Right atrium auricular region (tissue), 2 donors: Measurements from ENCODE around the gene SLC35B2. TPM values are rescaled to one million over a fixed set of nuclear protein-coding genes. Genes with fewer than 3 reads are reported as not detected.

Source experiments
- DNase-seq: peaks from one replicate; pipeline ENCODE4 v3.0.0-alpha.2; 2019; ENCODE audit warnings: low spot score
- H3K27ac ChIP-seq, 2 donors: fragments of 200-600 bp; sonication (generic); 1 replicate in 1 of 2; 2 replicates in 1 of 2; pipeline ENCODE4 v1.5.1; 2016 to 2019
- H3K27me3 ChIP-seq, 2 donors: fragments of 200-600 bp; sonication (generic); one replicate each; pipeline versions ENCODE4 v1.5.1 to v1.6.0; 2017 to 2019
- H3K36me3 ChIP-seq: fragments of 200-600 bp; sonication (generic); one replicate; pipeline ENCODE4 v1.5.1; 2016
- H3K4me1 ChIP-seq, 2 donors: fragments of 200-600 bp; sonication (generic); one replicate each; pipeline versions ENCODE4 v1.5.1 to v1.6.0; 2017 to 2019
- H3K4me3 ChIP-seq, 2 donors: fragments of 200-600 bp; sonication (generic); 1 replicate in 1 of 2; 2 replicates in 1 of 2; pipeline ENCODE4 v1.5.1; 2017 to 2019; ENCODE audit warnings: mild to moderate bottlenecking in 1 of 2, moderate library complexity in 1 of 2
- H3K9me3 ChIP-seq, 2 donors: fragments of 200-600 bp; sonication (generic); one replicate each; pipeline ENCODE4 v1.5.1; 2019
- total RNA-seq, 2 donors: library from RNA; depleted of rRNA; stranded (reverse); fragments of >200 nt; gene quantifications; one replicate each; pipeline ENCODE4 v1.1.0, GENCODE V29; 2016
- TF ChIP-seq, protein P1 (sequence below), 2 donors: fragments of 200-600 bp; sonication (generic); IDR thresholded peaks; one replicate each; pipeline ENCODE4 v1.5.1; 2019; ENCODE audit warnings: antibody characterized with exemption in 2 of 2

Gene SLC35B2
- total RNA-seq, 2 donors from 2014 or later, result 23.0 to 23.7 TPM

GRCh38 chr6:44269178-44269920 lies 12.0 kb upstream of the SLC35B2 start:
- TF ChIP-seq, protein P1, sequence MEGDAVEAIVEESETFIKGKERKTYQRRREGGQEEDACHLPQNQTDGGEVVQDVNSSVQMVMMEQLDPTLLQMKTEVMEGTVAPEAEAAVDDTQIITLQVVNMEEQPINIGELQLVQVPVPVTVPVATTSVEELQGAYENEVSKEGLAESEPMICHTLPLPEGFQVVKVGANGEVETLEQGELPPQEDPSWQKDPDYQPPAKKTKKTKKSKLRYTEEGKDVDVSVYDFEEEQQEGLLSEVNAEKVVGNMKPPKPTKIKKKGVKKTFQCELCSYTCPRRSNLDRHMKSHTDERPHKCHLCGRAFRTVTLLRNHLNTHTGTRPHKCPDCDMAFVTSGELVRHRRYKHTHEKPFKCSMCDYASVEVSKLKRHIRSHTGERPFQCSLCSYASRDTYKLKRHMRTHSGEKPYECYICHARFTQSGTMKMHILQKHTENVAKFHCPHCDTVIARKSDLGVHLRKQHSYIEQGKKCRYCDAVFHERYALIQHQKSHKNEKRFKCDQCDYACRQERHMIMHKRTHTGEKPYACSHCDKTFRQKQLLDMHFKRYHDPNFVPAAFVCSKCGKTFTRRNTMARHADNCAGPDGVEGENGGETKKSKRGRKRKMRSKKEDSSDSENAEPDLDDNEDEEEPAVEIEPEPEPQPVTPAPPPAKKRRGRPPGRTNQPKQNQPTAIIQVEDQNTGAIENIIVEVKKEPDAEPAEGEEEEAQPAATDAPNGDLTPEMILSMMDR (IDR thresholded peaks at IDR 0.05), result no peak
- Histone ChIP-seq H3K4me3 (no peak overlapping the region), H3K27ac (no peak overlapping the region), H3K9me3 (no peaks in the 10 kb centered on the region), H3K27me3 (peaks cover 0 to 7% of the 10 kb centered on the region in 2 donors), H3K36me3 (no peaks in the 10 kb centered on the region), H3K4me1 (peaks cover 0 to 11% of the 10 kb centered on the region in 2 donors)
- no peak for DNase-seq

DNA sequence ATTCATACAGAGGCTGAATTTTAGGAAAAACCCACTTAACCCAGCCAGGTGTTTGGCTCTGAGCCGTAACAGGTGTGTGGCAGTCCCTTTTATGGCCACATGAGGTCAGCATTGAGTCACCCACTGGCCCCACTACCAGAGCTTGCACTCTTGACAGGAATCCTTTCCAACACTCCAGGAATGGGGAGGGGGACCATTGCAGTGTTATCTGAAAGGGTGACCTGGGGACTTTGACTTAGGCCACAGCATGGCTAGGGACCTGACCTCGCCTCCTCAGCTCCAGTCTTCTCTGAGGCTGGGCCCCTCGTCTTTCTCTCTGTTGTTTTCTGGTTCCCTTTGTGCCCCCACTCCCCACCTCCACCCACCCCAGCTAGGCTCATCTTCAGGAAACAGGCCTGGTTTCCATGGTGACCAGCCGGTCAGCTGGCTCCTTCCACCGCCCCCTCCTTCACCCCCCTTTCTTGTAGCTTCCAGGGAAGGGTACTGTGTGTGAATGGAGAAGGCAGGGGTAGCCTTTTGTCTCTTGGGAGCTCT lies 10.8 kb upstream of the SLC35B2 start:
- Histone ChIP-seq H3K4me3 (no peak overlapping the region), H3K27me3 (peaks cover 0 to 7% of the 10 kb centered on the region in 2 donors), H3K4me1 (peaks cover 0 to 23% of the 10 kb centered on the region in 2 donors), H3K36me3 (no peaks in the 10 kb centered on the region), H3K27ac (no peak overlapping the region), H3K9me3 (no peaks in the 10 kb centered on the region)
- no peak for DNase-seq
- TF ChIP-seq, protein P1 (IDR thresholded peaks at IDR 0.05), result peak; percentile 83 to 89

- Histone ChIP-seq H3K36me3 (no peaks in the 10 kb centered on the region), H3K4me1 (peaks cover 0 to 32% of the 10 kb centered on the region in 2 donors), H3K4me3 (no peak overlapping the region), H3K27me3 (peaks cover 0 to 7% of the 10 kb centered on the region in 2 donors), H3K9me3 (no peaks in the 10 kb centered on the region), H3K27ac (no peak overlapping the region)
- TF ChIP-seq, protein P1 (IDR thresholded peaks at IDR 0.05), result no peak
- DNase-seq, result no peak
Measured at GRCh38 chr6:44267252-44267651, 9.9 kb upstream of the SLC35B2 start.

DNA sequence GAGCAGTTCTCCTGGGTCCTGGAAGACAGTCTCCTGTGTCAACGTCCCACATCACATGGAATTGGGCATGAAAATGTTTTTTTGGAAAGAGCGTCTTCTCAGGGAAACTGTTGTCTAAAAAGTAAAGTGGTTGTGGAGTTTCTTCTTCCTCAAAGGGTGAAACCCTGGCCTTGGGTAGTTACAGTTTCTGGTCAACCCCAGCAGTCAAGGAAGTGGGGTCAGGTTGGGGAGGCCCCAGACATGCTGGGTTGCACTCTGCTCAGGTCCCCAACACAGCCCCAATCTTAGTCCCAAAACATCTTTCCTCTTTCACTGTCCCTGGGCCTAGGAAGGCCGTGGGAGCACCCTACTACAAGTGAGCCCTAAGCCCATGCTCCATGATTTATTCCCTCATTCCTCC lies 9.0 kb upstream of the SLC35B2 start:
- no peak for DNase-seq
- TF ChIP-seq, protein P1 (IDR thresholded peaks at IDR 0.05), result no peak
- H3K4me3 ChIP-seq, result no peak overlapping the region
- no peaks in the 10 kb centered on the region for H3K9me3 ChIP-seq
- no peak overlapping the region for H3K27ac ChIP-seq
- H3K27me3 ChIP-seq, result peaks cover 0 to 7% of the 10 kb centered on the region in 2 donors
- peaks cover 0 to 32% of the 10 kb centered on the region in 2 donors for H3K4me1 ChIP-seq
- H3K36me3 ChIP-seq, result no peaks in the 10 kb centered on the region

GRCh38 chr6:44265722-44266233 lies 8.4 kb upstream of the SLC35B2 start:
- H3K4me3 ChIP-seq, result peak overlapping the region in 1 of 2 donors; percentile 82
- TF ChIP-seq, protein P1 (IDR thresholded peaks at IDR 0.05), result no peak
- H3K9me3 ChIP-seq, result no peaks in the 10 kb centered on the region
- peak overlapping the region in 1 of 2 donors; percentile 84 for H3K27ac ChIP-seq
- H3K4me1 ChIP-seq, result peaks cover 0 to 28% of the 10 kb centered on the region in 2 donors
- H3K36me3 ChIP-seq, result no peaks in the 10 kb centered on the region
- peaks cover 0 to 7% of the 10 kb centered on the region in 2 donors for H3K27me3 ChIP-seq
- DNase-seq, result no peak
